ENCODE results near the gene GRAMD2B. TPM values are rescaled to one million over a fixed set of nuclear protein-coding genes. Genes with fewer than 3 reads are reported as not detected.
"Not testable (repeated sequence)": the region's sequence is repeated elsewhere in the genome, so short reads cannot be mapped to it uniquely, and the experiment has no call there.

Gene GRAMD2B
- total RNA-seq, 1 experiment from 2014 or later, result 7.2 TPM

- TF ChIP-seq FOSL1 (IDR thresholded peaks at IDR 0.05; ENCODE audit: low read depth) (no peak), TCF7L2 (IDR thresholded peaks at IDR 0.05; ENCODE audit: borderline replicate concordance, extremely low read depth, insufficient read depth, insufficient read length) (no peak), YY1 (IDR thresholded peaks at IDR 0.05; ENCODE audit: extremely low read depth, insufficient replicate concordance, low read depth, low read length) (no peak)
- H3K9me2 ChIP-seq (ENCODE audit: insufficient read depth), result no peaks in the 10 kb centered on the region
- ATAC-seq (no peak), DNase-seq (ENCODE audit: low read depth, low spot score) (no peak)
- H4K20me1 ChIP-seq (ENCODE audit: insufficient read depth), result no peaks in the 10 kb centered on the region
- ChIA-PET POLR2A (no interaction called here), RAD21 (ENCODE audit: low non-redundant PET in 1 of 2, low total read pairs in 2 of 2, uncharacterized antibody in 2 of 2, unreplicated experiment in 2 of 2) (no interaction called here), CTCF (no interaction called here)
- no peak overlapping the region; the same call in 1 of the 2 replicates for H3K4me2 ChIP-seq (ENCODE audit: low read length)
- BruUV-seq (replicated peaks), result no TSS peak
- H3K79me2 ChIP-seq (ENCODE audit: insufficient read depth, low read length), result no peaks in the 10 kb centered on the region
- intact Hi-C loops (cut with micrococcal nuclease), result no loop called here
- H3K27me3 ChIP-seq (ENCODE audit: insufficient read depth, low read length), result no peaks in the 10 kb centered on the region
- H2AFZ ChIP-seq (ENCODE audit: low read depth, low read length, poor library complexity, severe bottlenecking), result no peak overlapping the region
- H3K4me3 ChIP-seq (replicated peaks in 1 of 2; ENCODE audit: low read depth in 1 of 2, low read length in 2 of 2), result no peak overlapping the region
- no peak overlapping the region for H3K9ac ChIP-seq (ENCODE audit: low read length)
- H3K9me3 ChIP-seq (ENCODE audit: control insufficient read depth in 1 of 2, insufficient read depth in 1 of 2, low read depth in 1 of 2, low read length in 2 of 2), result no peaks in the 10 kb centered on the region
- no peaks in the 10 kb centered on the region for H3K36me3 ChIP-seq (ENCODE audit: control insufficient read depth in 1 of 2, insufficient read depth in 2 of 2, low read length in 2 of 2)
- no peak overlapping the region for H3K27ac ChIP-seq (ENCODE audit: low read depth, low read length)
- peaks cover 24 to 37% of the 10 kb centered on the region in 2 experiments for H3K4me1 ChIP-seq (ENCODE audit: control insufficient read depth in 1 of 2, insufficient read depth in 2 of 2, low read length in 2 of 2)
Observed at GRCh38 chr5:126469536-126470316, 46.5 kb downstream of the GRAMD2B start.

GRCh38 chr5:126470529-126470928 is 47.3 kb downstream of the GRAMD2B start:
- RAD21 ChIA-PET (ENCODE audit: low non-redundant PET in 1 of 2, low total read pairs in 2 of 2, uncharacterized antibody in 2 of 2, unreplicated experiment in 2 of 2); POLR2A ChIA-PET; CTCF ChIA-PET; H3K27ac ChIP-seq (ENCODE audit: low read depth, low read length); H2AFZ ChIP-seq (ENCODE audit: low read depth, low read length, poor library complexity, severe bottlenecking); H3K9ac ChIP-seq (ENCODE audit: low read length); intact Hi-C loops (cut with micrococcal nuclease); H3K9me2 ChIP-seq (ENCODE audit: insufficient read depth); H3K79me2 ChIP-seq (ENCODE audit: insufficient read depth, low read length); H4K20me1 ChIP-seq (ENCODE audit: insufficient read depth); H3K9me3 ChIP-seq (ENCODE audit: control insufficient read depth in 1 of 2, insufficient read depth in 1 of 2, low read depth in 1 of 2, low read length in 2 of 2); DNase-seq (ENCODE audit: low read depth, low spot score); H3K27me3 ChIP-seq (ENCODE audit: insufficient read depth, low read length); H3K36me3 ChIP-seq (ENCODE audit: control insufficient read depth in 1 of 2, insufficient read depth in 2 of 2, low read length in 2 of 2); BruUV-seq (replicated peaks); H3K4me3 ChIP-seq (replicated peaks in 1 of 2; ENCODE audit: low read depth in 1 of 2, low read length in 2 of 2): not testable (repeated sequence)
- Histone ChIP-seq H3K4me2 (ENCODE audit: low read length) (peak overlapping the region; percentile 69), H3K4me1 (ENCODE audit: control insufficient read depth in 1 of 2, insufficient read depth in 2 of 2, low read length in 2 of 2) (peaks cover 24 to 37% of the 10 kb centered on the region in 2 experiments)
- ATAC-seq, result peak; percentile 53; the same call in 1 of the 2 replicates
- TF ChIP-seq FOSL1 (IDR thresholded peaks at IDR 0.05; ENCODE audit: low read depth), result peak; percentile 31; the same call in 1 of the 2 replicates
